NCI-H510A treated with DMSO at 0.1 percent for 48 hours (cell line): ENCODE results near the gene TMEM80.
"Not testable (repeated sequence)": the region's sequence is repeated elsewhere in the genome, so short reads cannot be mapped to it uniquely, and the experiment has no call there.

ENCODE experiments used
- DNase-seq: peaks from one replicate; lab custom pipeline; 2025; lab: John Stamatoyannopoulos, UW

TMEM80 gene

GRCh38 chr11:695538-696248, at the start of gene TMEM80:
Gene TMEM80, plus strand, starts transcription at chr11:695816. Its CDS starts 12 bp downstream, at chr11:695828.
- peak; percentile 84 for DNase-seq

- no peak for DNase-seq
Observed at GRCh38 chr11:646214-646613, 49.4 kb upstream of the TMEM80 start.

- not testable (repeated sequence) for DNase-seq
Observed at GRCh38 chr11:647672-648158, 47.9 kb upstream of the TMEM80 start.

GRCh38 chr11:650482-650881, 45.1 kb upstream of the TMEM80 start:
- no peak for DNase-seq

- not testable (repeated sequence) for DNase-seq
Observed at GRCh38 chr11:653136-653535, 42.5 kb upstream of the TMEM80 start.

- no peak for DNase-seq
Observed at GRCh38 chr11:653837-654236, 41.8 kb upstream of the TMEM80 start.

GRCh38 chr11:654444-654843, 41.2 kb upstream of the TMEM80 start:
- not testable (repeated sequence) for DNase-seq

- no peak for DNase-seq
Observed at GRCh38 chr11:655036-655726, 40.4 kb upstream of the TMEM80 start.

GRCh38 chr11:656426-656825, 39.2 kb upstream of the TMEM80 start:
- no peak for DNase-seq

- DNase-seq, result no peak
Observed at GRCh38 chr11:656866-657265, 38.8 kb upstream of the TMEM80 start.

GRCh38 chr11:657691-658126, 37.9 kb upstream of the TMEM80 start:
- DNase-seq, result no peak

GRCh38 chr11:659532-660085, 36.0 kb upstream of the TMEM80 start:
- DNase-seq, result no peak

- no peak for DNase-seq
Observed at GRCh38 chr11:660281-660680, 35.3 kb upstream of the TMEM80 start.

- no peak for DNase-seq
Observed at GRCh38 chr11:660681-661444, 34.8 kb upstream of the TMEM80 start.

- DNase-seq, result peak; percentile 2
Observed at GRCh38 chr11:662689-663274, 32.8 kb upstream of the TMEM80 start.

- DNase-seq, result no peak
Observed at GRCh38 chr11:665062-665703, 30.4 kb upstream of the TMEM80 start.

- DNase-seq, result no peak
Observed at GRCh38 chr11:665704-666281, 29.8 kb upstream of the TMEM80 start.

- DNase-seq, result no peak
Observed at GRCh38 chr11:673866-674265, 21.8 kb upstream of the TMEM80 start.

GRCh38 chr11:674406-674805, 21.2 kb upstream of the TMEM80 start:
- no peak for DNase-seq

- DNase-seq, result no peak
Observed at GRCh38 chr11:678297-678696, 17.3 kb upstream of the TMEM80 start.
